RWPE2 (cell line): ENCODE data around the gene MYO5B.

Source experiments
- ATAC-seq: fragments of 200-7000 bp; cut with Tn5 transposase; 3 replicates; pipeline ENCODE4 v1.9.1; 2021; ENCODE audit warnings: low read depth
- DNase-seq: peaks from one replicate; pipeline ENCODE4 v3.0.0-alpha.2; 2020; ENCODE audit warnings: low spot score
- H3K27ac ChIP-seq: fragments of 450-650 bp; 2 replicates; pipeline ENCODE4 v1.5.1; 2017; ENCODE audit warnings: mild to moderate bottlenecking; ENCODE audit not compliant: poor library complexity, severe bottlenecking
- H3K27me3 ChIP-seq: fragments of 250-450 bp; sonication (Bioruptor Pico); 2 replicates; pipeline ENCODE4 v1.5.1; 2021; ENCODE audit warnings: mild to moderate bottlenecking, moderate library complexity; ENCODE audit not compliant: insufficient read depth, poor library complexity, severe bottlenecking
- H3K36me3 ChIP-seq: fragments of 250-450 bp; sonication (Bioruptor Pico); 2 replicates; pipeline ENCODE4 v1.5.1; 2020; ENCODE audit warnings: low read depth, mild to moderate bottlenecking, moderate library complexity
- H3K4me1 ChIP-seq: fragments of 250-450 bp; sonication (Bioruptor Pico); 2 replicates; pipeline ENCODE4 v1.5.1; 2021; ENCODE audit warnings: mild to moderate bottlenecking, moderate library complexity; ENCODE audit not compliant: insufficient read depth, poor library complexity, severe bottlenecking
- H3K4me3 ChIP-seq: fragments of 250-450 bp; sonication (Bioruptor Pico); 2 replicates; pipeline ENCODE4 v1.5.1; 2021; ENCODE audit warnings: mild to moderate bottlenecking, moderate library complexity; ENCODE audit not compliant: severe bottlenecking
- H3K9me3 ChIP-seq: fragments of 250-450 bp; sonication (Bioruptor Pico); 2 replicates; pipeline ENCODE4 v1.5.1; 2021; ENCODE audit warnings: mild to moderate bottlenecking, moderate library complexity; ENCODE audit not compliant: severe bottlenecking
- TF ChIP-seq, protein P1 (sequence below): fragments of 450-650 bp; IDR thresholded peaks from one replicate; pipeline ENCODE4 v1.5.1; 2017; ENCODE audit warnings: mild to moderate bottlenecking, moderate library complexity; ENCODE audit not compliant: poor library complexity, severe bottlenecking

Gene MYO5B

GRCh38 chr18:50201476-50202018 is 6.6 kb upstream of the MYO5B start:
- no peak for DNase-seq
- no peaks in the 10 kb centered on the region for H3K9me3 ChIP-seq
- H3K4me3 ChIP-seq, result no peak overlapping the region
- no peaks in the 10 kb centered on the region for H3K27me3 ChIP-seq
- H3K27ac ChIP-seq, result no peak overlapping the region
- no peaks in the 10 kb centered on the region for H3K4me1 ChIP-seq
- H3K36me3 ChIP-seq, result no peaks in the 10 kb centered on the region
- ATAC-seq, result no peak
- TF ChIP-seq, protein P1, sequence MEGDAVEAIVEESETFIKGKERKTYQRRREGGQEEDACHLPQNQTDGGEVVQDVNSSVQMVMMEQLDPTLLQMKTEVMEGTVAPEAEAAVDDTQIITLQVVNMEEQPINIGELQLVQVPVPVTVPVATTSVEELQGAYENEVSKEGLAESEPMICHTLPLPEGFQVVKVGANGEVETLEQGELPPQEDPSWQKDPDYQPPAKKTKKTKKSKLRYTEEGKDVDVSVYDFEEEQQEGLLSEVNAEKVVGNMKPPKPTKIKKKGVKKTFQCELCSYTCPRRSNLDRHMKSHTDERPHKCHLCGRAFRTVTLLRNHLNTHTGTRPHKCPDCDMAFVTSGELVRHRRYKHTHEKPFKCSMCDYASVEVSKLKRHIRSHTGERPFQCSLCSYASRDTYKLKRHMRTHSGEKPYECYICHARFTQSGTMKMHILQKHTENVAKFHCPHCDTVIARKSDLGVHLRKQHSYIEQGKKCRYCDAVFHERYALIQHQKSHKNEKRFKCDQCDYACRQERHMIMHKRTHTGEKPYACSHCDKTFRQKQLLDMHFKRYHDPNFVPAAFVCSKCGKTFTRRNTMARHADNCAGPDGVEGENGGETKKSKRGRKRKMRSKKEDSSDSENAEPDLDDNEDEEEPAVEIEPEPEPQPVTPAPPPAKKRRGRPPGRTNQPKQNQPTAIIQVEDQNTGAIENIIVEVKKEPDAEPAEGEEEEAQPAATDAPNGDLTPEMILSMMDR, result no peak

- Histone ChIP-seq H3K27ac (no peak overlapping the region), H3K4me3 (no peak overlapping the region), H3K27me3 (no peaks in the 10 kb centered on the region), H3K9me3 (no peaks in the 10 kb centered on the region), H3K4me1 (no peaks in the 10 kb centered on the region), H3K36me3 (no peaks in the 10 kb centered on the region)
- DNase-seq (no peak), ATAC-seq (no peak)
- TF ChIP-seq, protein P1, result no peak
Observed at GRCh38 chr18:50199921-50200320, 5.0 kb upstream of the MYO5B start.

GRCh38 chr18:50199346-50199855 is 4.5 kb upstream of the MYO5B start:
- Histone ChIP-seq H3K4me3 (no peak overlapping the region), H3K27ac (no peak overlapping the region), H3K27me3 (peaks cover under 1% of the 10 kb centered on the region), H3K9me3 (no peaks in the 10 kb centered on the region), H3K36me3 (no peaks in the 10 kb centered on the region), H3K4me1 (no peaks in the 10 kb centered on the region)
- TF ChIP-seq, protein P1, result no peak
- no peak for ATAC-seq
- DNase-seq, result no peak

GRCh38 chr18:50196261-50196660 is 1.3 kb upstream of the MYO5B start:
- H3K27me3 ChIP-seq, result peaks cover 15% of the 10 kb centered on the region

DNA sequence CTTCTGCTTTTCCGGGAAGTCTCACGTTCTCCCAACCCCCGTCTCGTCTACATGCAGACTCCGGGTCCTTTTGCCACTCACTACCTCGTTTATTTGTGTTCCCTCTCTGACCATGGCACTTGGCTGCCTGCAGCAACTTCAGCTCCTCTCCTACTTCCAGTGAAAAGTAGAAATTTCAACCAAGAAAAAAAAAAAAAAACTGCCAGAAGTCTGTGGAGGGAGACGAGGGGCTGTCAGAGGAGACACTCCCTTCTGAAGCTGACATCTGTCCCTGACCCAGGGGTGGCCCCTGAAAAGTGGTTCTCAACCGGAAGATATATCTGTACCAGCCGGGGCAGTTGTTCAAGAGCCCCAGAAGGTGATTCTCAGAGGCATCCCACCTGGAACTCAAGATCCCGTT is 742 bp upstream of the MYO5B start:
- ATAC-seq, result no peak
- peaks cover 15% of the 10 kb centered on the region for H3K27me3 ChIP-seq
- H3K9me3 ChIP-seq, result no peaks in the 10 kb centered on the region
- no peak for DNase-seq
- H3K4me1 ChIP-seq, result peaks cover 4% of the 10 kb centered on the region
- H3K4me3 ChIP-seq, result no peak overlapping the region
- no peaks in the 10 kb centered on the region for H3K36me3 ChIP-seq
- H3K27ac ChIP-seq, result no peak overlapping the region
- TF ChIP-seq, protein P1, result no peak

More at GRCh38 chr18:50196261-50196660, 1.3 kb upstream of the MYO5B start:
- TF ChIP-seq, protein P1, result no peak
- Histone ChIP-seq H3K27ac (no peak overlapping the region), H3K36me3 (no peaks in the 10 kb centered on the region), H3K4me3 (no peak overlapping the region), H3K9me3 (no peaks in the 10 kb centered on the region), H3K4me1 (no peaks in the 10 kb centered on the region)
- DNase-seq, result no peak
- no peak for ATAC-seq
